Measurements from ENCODE around the gene UBE2I.

UBE2I gene

GRCh38 chr16:1343428-1344242 is 34.2 kb downstream of the UBE2I start:
- Histone ChIP-seq H3K27ac (ENCODE audit: low read length) (no peak overlapping the region), H3K4me3 (ENCODE audit: low read length) (peak overlapping the region; percentile 64), H3K9ac (ENCODE audit: low read depth, low read length) (no peak overlapping the region), H3K4me1 (ENCODE audit: insufficient read depth, low read length) (no peaks in the 10 kb centered on the region), H3K9me3 (ENCODE audit: insufficient read depth, low read depth, low read length) (no peaks in the 10 kb centered on the region), H3K36me3 (ENCODE audit: insufficient read depth, low read depth, low read length) (peaks cover 3% of the 10 kb centered on the region; the same call in 1 of the 2 replicates), H3K27me3 (ENCODE audit: insufficient read depth, low read length) (peaks cover 28% of the 10 kb centered on the region)

DNA sequence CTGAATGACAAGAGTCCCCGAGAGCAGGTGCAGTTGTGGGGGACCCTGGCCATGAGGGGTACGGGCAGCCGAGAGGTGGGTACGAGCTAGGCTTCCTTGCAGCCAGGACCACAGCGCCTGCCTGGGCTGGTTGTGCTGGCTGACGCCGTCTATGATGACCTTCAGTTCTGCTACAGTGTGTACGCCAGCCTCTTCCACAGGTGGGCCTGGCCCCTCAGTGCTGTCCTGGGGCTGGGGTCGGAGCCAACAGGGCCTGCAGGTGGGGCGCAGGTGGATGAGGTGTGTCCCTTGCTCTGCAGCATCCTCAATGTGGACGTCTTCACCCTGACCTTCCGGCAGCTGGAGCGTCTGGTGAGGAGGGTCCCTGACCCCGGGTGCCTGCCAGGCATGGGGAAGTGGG is 35.1 kb downstream of the UBE2I start:
- no peak overlapping the region for H3K9ac ChIP-seq (ENCODE audit: low read depth, low read length)
- no peak overlapping the region for H3K27ac ChIP-seq (ENCODE audit: low read length)
- H3K4me1 ChIP-seq (ENCODE audit: insufficient read depth, low read length), result no peaks in the 10 kb centered on the region
- H3K4me3 ChIP-seq (ENCODE audit: low read length), result no peak overlapping the region
- peaks cover 12% of the 10 kb centered on the region; the same call in 1 of the 2 replicates for H3K36me3 ChIP-seq (ENCODE audit: insufficient read depth, low read depth, low read length)
- peaks cover 28% of the 10 kb centered on the region for H3K27me3 ChIP-seq (ENCODE audit: insufficient read depth, low read length)
- H3K9me3 ChIP-seq (ENCODE audit: insufficient read depth, low read depth, low read length), result no peaks in the 10 kb centered on the region

DNA sequence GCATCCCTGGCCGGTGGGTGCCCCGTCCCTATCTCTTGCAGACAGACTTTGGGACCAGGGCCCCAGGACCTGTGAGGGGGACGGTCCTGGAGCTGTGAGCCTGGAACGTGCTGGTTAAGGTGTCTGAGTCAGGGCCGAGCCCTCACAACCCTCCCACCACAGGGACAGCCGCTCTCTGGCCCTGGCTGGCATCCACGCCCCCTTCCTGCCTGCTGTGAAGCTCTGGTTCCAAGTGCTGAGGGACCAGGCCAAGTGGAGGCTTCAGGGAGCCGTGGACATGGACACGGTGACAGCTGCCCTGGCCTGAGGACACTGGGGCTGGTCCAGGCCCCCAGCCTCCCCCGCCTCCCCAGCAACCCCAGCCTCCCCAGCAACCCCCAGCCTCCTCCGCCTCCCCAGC is 35.7 kb downstream of the UBE2I start:
- no peak overlapping the region for H3K9ac ChIP-seq (ENCODE audit: low read depth, low read length)
- H3K4me1 ChIP-seq (ENCODE audit: insufficient read depth, low read length), result no peaks in the 10 kb centered on the region
- H3K36me3 ChIP-seq (ENCODE audit: insufficient read depth, low read depth, low read length), result peaks cover 18% of the 10 kb centered on the region; the same call in 1 of the 2 replicates
- no peak overlapping the region for H3K27ac ChIP-seq (ENCODE audit: low read length)
- H3K9me3 ChIP-seq (ENCODE audit: insufficient read depth, low read depth, low read length), result no peaks in the 10 kb centered on the region
- no peak overlapping the region for H3K4me3 ChIP-seq (ENCODE audit: low read length)
- H3K27me3 ChIP-seq (ENCODE audit: insufficient read depth, low read length), result peaks cover 28% of the 10 kb centered on the region

DNA sequence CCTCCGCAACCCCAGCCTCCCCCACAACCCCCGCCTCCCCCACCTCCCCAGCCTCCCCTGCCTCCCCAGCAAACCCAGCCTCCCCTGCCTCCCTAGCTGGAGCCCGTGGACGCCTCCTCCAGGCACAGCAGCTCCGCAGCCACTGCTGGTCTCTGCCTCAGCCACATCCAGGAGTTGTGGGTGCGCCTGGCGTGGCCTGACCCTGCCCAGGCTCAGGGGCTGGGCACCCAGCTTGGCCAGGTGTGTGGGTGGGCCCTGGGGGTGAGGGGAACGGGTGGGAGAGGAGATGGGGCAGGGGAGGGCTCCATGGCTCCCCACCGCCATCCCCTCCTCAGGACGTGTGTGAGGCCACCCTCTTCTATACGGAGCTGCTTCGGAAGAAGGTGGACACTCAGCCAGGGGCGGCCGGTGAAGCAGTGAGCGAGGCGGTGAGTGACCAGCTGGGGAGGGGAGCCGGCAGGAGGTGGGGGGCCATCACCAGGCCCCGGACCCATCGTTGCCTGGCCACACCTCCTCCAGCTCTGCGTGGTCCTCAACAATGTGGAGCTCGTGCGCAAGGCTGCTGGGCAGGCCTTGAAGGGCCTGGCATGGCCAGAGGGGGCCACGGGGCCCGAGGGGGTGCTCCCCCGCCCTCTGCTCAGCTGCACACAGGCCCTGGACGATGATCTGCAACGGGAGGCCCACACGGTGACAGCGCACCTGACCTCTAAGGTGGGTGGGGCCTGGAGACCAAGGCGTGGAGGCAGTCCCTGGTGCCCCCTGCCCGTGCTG is 36.4 kb downstream of the UBE2I start:
- Histone ChIP-seq H3K27me3 (ENCODE audit: insufficient read depth, low read length) (peaks cover 28% of the 10 kb centered on the region), H3K9me3 (ENCODE audit: insufficient read depth, low read depth, low read length) (no peaks in the 10 kb centered on the region), H3K4me1 (ENCODE audit: insufficient read depth, low read length) (no peaks in the 10 kb centered on the region; the same call in 1 of the 2 replicates), H3K4me3 (ENCODE audit: low read length) (no peak overlapping the region), H3K36me3 (ENCODE audit: insufficient read depth, low read depth, low read length) (peaks cover 18% of the 10 kb centered on the region; the same call in 1 of the 2 replicates), H3K9ac (ENCODE audit: low read depth, low read length) (no peak overlapping the region), H3K27ac (ENCODE audit: low read length) (no peak overlapping the region)

DNA sequence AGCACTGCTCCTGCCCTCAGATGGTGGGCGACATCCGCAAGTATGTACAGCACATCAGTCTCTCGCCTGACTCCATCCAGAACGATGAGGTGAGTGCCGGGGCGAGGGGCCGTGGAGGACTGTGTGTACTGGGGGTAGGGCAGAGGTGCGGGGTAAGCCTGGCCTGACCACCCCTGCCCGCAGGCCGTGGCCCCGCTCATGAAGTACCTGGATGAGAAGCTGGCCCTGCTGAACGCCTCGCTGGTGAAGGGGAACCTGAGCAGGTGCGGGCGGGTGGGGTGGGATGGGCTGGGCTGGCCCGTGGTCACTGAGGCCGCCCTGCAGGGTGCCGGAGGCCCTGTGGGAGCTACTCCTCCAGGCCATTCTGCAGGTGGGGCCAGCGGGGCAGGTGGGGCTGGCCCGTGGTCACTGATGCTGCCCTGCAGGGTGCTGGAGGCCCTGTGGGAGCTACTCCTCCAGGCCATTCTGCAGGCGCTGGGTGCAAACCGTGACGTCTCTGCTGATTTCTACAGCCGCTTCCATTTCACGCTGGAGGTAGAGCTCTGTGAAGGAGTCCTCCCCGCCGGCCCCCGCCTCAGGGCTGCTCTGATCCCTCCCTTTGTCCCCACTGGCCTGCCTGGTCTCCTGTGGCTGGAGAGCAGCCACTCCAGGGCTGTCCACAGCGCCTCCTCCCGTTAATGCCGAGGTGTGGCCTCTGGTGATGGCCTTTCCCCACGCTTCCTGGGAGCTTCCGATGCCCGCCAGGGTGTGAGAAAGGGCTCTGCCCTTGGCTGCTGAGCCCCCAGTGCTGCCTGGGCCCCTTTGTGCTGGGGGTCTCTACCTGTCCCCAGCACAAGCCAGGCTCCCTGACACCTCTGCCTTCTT is 37.2 kb downstream of the UBE2I start:
- H3K27ac ChIP-seq (ENCODE audit: low read length), result no peak overlapping the region
- H3K4me1 ChIP-seq (ENCODE audit: insufficient read depth, low read length), result no peaks in the 10 kb centered on the region; the same call in 1 of the 2 replicates
- no peak overlapping the region for H3K9ac ChIP-seq (ENCODE audit: low read depth, low read length)

DNA sequence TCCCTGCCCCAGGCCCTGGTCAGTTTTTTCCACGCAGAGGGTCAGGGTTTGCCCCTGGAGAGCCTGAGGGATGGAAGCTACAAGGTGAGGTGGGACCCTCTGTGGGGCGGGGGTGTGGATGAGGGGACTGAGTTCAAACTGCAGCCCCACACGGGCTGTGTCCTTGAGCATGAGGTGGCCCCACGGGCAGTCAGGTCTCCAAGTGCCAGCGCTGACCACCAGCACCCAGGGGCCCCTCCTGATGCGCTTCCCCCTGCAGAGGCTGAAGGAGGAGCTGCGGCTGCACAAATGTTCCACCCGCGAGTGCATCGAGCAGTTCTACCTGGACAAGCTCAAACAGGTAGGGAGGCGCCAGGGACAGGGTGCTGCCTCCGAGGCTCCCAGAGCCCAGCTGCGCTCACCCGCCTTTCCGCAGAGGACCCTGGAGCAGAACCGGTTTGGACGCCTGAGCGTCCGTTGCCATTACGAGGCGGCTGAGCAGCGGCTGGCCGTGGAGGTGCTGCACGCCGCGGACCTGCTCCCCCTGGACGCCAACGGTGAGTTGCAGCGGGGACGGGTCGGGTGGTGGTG is 37.9 kb downstream of the UBE2I start:
- no peak overlapping the region for H3K4me3 ChIP-seq (ENCODE audit: low read length)
- no peak overlapping the region for H3K9ac ChIP-seq (ENCODE audit: low read depth, low read length)
- no peak overlapping the region for H3K27ac ChIP-seq (ENCODE audit: low read length)
- no peaks in the 10 kb centered on the region for H3K9me3 ChIP-seq (ENCODE audit: insufficient read depth, low read depth, low read length)
- H3K36me3 ChIP-seq (ENCODE audit: insufficient read depth, low read depth, low read length), result peaks cover 18% of the 10 kb centered on the region; the same call in 1 of the 2 replicates
- peaks cover under 1% of the 10 kb centered on the region for H3K4me1 ChIP-seq (ENCODE audit: insufficient read depth, low read length)
- H3K27me3 ChIP-seq (ENCODE audit: insufficient read depth, low read length), result peaks cover 16% of the 10 kb centered on the region

More for the DNA sequence above, 37.2 kb downstream of the UBE2I start:
- Histone ChIP-seq H3K36me3 (ENCODE audit: insufficient read depth, low read depth, low read length) (peaks cover 18% of the 10 kb centered on the region; the same call in 1 of the 2 replicates), H3K27me3 (ENCODE audit: insufficient read depth, low read length) (peaks cover 23% of the 10 kb centered on the region), H3K4me3 (ENCODE audit: low read length) (no peak overlapping the region), H3K9me3 (ENCODE audit: insufficient read depth, low read depth, low read length) (no peaks in the 10 kb centered on the region)

DNA sequence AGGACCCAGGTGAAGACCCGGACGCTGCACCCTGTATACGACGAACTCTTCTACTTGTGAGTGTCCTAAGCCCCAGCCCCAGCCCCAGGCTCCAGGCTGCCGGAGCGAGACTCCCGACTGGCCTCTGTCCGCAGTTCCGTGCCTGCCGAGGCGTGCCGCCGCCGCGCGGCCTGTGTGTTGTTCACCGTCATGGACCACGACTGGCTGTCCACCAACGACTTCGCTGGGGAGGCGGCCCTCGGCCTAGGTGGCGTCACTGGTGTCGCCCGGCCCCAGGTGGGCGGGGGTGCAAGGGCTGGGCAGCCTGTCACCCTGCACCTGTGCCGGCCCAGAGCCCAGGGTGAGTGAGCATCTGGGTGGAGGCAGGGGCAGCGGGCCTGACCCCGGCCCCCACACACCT is 38.5 kb downstream of the UBE2I start:
- Histone ChIP-seq H3K9me3 (ENCODE audit: insufficient read depth, low read depth, low read length) (no peaks in the 10 kb centered on the region), H3K27ac (ENCODE audit: low read length) (no peak overlapping the region), H3K27me3 (ENCODE audit: insufficient read depth, low read length) (peaks cover 13% of the 10 kb centered on the region; the same call in 1 of the 2 replicates), H3K36me3 (ENCODE audit: insufficient read depth, low read depth, low read length) (peaks cover 18% of the 10 kb centered on the region; the same call in 1 of the 2 replicates), H3K4me1 (ENCODE audit: insufficient read depth, low read length) (peaks cover 4% of the 10 kb centered on the region), H3K9ac (ENCODE audit: low read depth, low read length) (no peak overlapping the region), H3K4me3 (ENCODE audit: low read length) (no peak overlapping the region)

- peaks cover 18% of the 10 kb centered on the region; the same call in 1 of the 2 replicates for H3K36me3 ChIP-seq (ENCODE audit: insufficient read depth, low read depth, low read length)
- H3K4me3 ChIP-seq (ENCODE audit: low read length), result no peak overlapping the region
- no peak overlapping the region for H3K27ac ChIP-seq (ENCODE audit: low read length)
- no peak overlapping the region for H3K9ac ChIP-seq (ENCODE audit: low read depth, low read length)
- peaks cover 4% of the 10 kb centered on the region for H3K4me1 ChIP-seq (ENCODE audit: insufficient read depth, low read length)
- peaks cover 13% of the 10 kb centered on the region; the same call in 1 of the 2 replicates for H3K27me3 ChIP-seq (ENCODE audit: insufficient read depth, low read length)
- H3K9me3 ChIP-seq (ENCODE audit: insufficient read depth, low read depth, low read length), result no peaks in the 10 kb centered on the region
These were observed 39.0 kb downstream of the UBE2I start for GRCh38 chr16:1348441-1348840.

DNA sequence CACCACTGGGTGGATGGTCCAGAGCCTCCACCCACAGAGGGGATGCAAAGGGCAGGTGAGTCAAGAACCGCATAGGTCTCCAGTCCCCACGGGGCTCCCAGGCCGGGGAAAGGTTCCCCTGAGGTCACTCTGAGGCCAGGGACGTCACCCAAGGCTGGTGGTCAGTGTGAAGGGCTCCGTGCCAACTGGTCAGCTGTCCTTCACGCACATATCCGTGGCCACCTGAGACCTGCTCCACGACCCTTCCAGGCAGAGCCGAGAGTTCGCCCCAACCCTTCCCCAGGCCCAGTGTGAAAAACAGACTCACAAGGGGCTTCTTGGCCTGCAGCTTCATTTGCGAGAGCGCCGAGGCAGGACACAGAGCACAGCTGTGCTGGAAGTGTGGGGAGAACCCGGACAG is 39.5 kb downstream of the UBE2I start:
- peaks cover 9% of the 10 kb centered on the region; the same call in 1 of the 2 replicates for H3K27me3 ChIP-seq (ENCODE audit: insufficient read depth, low read length)
- no peak overlapping the region for H3K27ac ChIP-seq (ENCODE audit: low read length)
- no peaks in the 10 kb centered on the region for H3K9me3 ChIP-seq (ENCODE audit: insufficient read depth, low read depth, low read length)
- H3K36me3 ChIP-seq (ENCODE audit: insufficient read depth, low read depth, low read length), result peaks cover 18% of the 10 kb centered on the region; the same call in 1 of the 2 replicates
- H3K9ac ChIP-seq (ENCODE audit: low read depth, low read length), result no peak overlapping the region
- peaks cover 4% of the 10 kb centered on the region for H3K4me1 ChIP-seq (ENCODE audit: insufficient read depth, low read length)
- no peak overlapping the region for H3K4me3 ChIP-seq (ENCODE audit: low read length)

GRCh38 chr16:1349351-1349750 is 39.9 kb downstream of the UBE2I start:
- peaks cover 4% of the 10 kb centered on the region for H3K4me1 ChIP-seq (ENCODE audit: insufficient read depth, low read length)
- no peak overlapping the region for H3K9ac ChIP-seq (ENCODE audit: low read depth, low read length)
- H3K36me3 ChIP-seq (ENCODE audit: insufficient read depth, low read depth, low read length), result peaks cover 18% of the 10 kb centered on the region; the same call in 1 of the 2 replicates
- no peak overlapping the region for H3K4me3 ChIP-seq (ENCODE audit: low read length)
- no peaks in the 10 kb centered on the region for H3K9me3 ChIP-seq (ENCODE audit: insufficient read depth, low read depth, low read length)
- peaks cover 4% of the 10 kb centered on the region; the same call in 1 of the 2 replicates for H3K27me3 ChIP-seq (ENCODE audit: insufficient read depth, low read length)
- H3K27ac ChIP-seq (ENCODE audit: low read length), result no peak overlapping the region

DNA sequence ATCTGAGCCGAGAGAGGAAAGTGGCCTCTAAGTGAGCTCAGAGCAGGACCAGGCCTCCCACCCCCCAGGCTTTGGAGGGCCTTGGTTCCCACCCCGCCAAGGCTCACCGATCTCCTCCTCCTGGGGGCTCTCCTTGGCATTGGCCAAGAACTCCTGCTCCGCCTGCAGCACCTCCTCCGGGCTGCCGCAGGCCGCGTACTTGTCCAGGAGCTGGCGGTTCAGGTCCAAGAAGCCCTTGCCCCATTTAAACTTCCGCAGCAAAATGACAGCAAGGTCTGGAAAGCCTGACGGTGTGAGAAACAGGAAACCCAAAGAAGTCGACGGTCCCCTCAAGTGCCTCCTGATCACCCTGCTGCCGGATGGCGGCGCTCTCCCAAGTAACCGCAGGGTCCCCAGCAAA is 40.5 kb downstream of the UBE2I start:
- Histone ChIP-seq H3K4me1 (ENCODE audit: insufficient read depth, low read length) (peaks cover 4% of the 10 kb centered on the region), H3K27ac (ENCODE audit: low read length) (no peak overlapping the region), H3K27me3 (ENCODE audit: insufficient read depth, low read length) (no peaks in the 10 kb centered on the region), H3K36me3 (ENCODE audit: insufficient read depth, low read depth, low read length) (peaks cover 18% of the 10 kb centered on the region; the same call in 1 of the 2 replicates), H3K4me3 (ENCODE audit: low read length) (no peak overlapping the region), H3K9me3 (ENCODE audit: insufficient read depth, low read depth, low read length) (no peaks in the 10 kb centered on the region), H3K9ac (ENCODE audit: low read depth, low read length) (no peak overlapping the region)
